ENCODE results near the gene SPEM3.

SPEM3 gene

DNA sequence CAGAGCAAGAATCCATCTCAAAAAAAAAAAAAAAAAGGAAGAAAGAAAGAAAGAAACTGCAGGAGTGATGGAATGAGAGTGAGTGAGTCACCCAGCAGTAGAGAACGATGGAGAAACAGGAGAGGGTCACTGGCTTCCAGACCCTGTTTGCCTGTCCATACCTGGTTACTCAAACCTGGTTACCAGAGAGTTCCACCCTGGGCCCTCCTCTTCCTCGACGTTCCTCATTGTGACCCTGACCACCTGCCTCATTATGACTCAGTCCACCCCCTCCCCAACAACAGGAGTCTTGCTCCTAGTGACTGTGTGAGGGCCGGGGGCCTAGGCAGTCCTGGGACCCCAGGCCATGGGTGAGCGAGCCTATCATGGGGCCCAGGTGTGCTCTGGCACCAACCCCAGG, at the start of gene SPEM3:
Gene SPEM3, plus strand, starts transcription at position 301 of the 400 bp plus-strand sequence. Its CDS starts 46 bp downstream, at position 347.
- no peak for DNase-seq (ENCODE audit: low read depth)
- TF ChIP-seq, protein P1, sequence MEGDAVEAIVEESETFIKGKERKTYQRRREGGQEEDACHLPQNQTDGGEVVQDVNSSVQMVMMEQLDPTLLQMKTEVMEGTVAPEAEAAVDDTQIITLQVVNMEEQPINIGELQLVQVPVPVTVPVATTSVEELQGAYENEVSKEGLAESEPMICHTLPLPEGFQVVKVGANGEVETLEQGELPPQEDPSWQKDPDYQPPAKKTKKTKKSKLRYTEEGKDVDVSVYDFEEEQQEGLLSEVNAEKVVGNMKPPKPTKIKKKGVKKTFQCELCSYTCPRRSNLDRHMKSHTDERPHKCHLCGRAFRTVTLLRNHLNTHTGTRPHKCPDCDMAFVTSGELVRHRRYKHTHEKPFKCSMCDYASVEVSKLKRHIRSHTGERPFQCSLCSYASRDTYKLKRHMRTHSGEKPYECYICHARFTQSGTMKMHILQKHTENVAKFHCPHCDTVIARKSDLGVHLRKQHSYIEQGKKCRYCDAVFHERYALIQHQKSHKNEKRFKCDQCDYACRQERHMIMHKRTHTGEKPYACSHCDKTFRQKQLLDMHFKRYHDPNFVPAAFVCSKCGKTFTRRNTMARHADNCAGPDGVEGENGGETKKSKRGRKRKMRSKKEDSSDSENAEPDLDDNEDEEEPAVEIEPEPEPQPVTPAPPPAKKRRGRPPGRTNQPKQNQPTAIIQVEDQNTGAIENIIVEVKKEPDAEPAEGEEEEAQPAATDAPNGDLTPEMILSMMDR (IDR thresholded peaks at IDR 0.05; ENCODE audit: control insufficient read depth, extremely low read depth, insufficient read depth) = no peak
- no peak within 1 kb of the TSS for H3K4me3 ChIP-seq (ENCODE audit: low read depth, low read length)

DNA sequence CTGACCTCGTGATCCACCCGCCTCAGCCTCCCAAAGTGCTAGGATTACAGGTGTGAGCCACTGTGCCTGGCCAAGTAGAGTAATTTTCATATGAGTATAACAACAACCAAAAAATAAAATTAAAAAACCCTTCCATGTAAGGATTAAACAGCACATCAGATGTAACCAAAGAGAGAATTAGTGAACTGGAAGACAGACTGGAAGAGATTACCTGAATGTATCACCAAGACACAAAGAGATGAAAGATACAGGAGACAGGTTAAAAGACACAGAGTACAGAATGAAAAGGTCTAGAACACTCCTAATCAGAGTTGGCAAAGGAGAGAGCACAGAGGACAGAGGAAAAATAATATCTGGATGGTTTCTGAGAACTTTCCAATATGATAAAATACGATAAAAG, 49.5 kb upstream of the SPEM3 start:
- no peak for DNase-seq (ENCODE audit: low read depth)
- TF ChIP-seq, protein P1 (IDR thresholded peaks at IDR 0.05; ENCODE audit: control insufficient read depth, extremely low read depth, insufficient read depth) = no peak

DNA sequence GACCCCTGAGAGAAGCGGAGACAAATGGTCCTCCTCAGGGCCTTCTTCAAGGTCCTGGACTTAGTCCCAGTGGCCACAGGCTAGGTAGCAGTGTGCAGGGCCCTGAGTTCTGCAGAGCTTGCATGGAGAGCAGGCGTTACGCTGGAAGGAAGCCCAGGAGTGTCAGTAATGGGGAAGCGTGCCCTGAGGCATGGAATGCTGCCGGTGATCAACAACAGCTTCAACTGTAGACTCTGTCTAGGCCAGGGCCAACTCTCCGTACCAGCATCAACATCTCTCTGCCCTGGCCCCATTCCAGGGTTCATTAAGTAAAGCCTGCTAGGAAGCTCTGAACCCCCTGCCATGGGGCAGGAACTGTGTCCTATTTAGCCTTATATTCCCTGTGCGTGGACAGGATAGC, 48.3 kb upstream of the SPEM3 start:
- DNase-seq (ENCODE audit: low read depth) = peak; percentile 67
- peak overlapping the region; percentile 62 for H3K4me3 ChIP-seq (ENCODE audit: low read depth, low read length)
- TF ChIP-seq, protein P1 (IDR thresholded peaks at IDR 0.05; ENCODE audit: control insufficient read depth, extremely low read depth, insufficient read depth) = no peak

More for the DNA sequence above, 49.5 kb upstream of the SPEM3 start:
- no peak overlapping the region for H3K4me3 ChIP-seq (ENCODE audit: low read depth, low read length)

DNA sequence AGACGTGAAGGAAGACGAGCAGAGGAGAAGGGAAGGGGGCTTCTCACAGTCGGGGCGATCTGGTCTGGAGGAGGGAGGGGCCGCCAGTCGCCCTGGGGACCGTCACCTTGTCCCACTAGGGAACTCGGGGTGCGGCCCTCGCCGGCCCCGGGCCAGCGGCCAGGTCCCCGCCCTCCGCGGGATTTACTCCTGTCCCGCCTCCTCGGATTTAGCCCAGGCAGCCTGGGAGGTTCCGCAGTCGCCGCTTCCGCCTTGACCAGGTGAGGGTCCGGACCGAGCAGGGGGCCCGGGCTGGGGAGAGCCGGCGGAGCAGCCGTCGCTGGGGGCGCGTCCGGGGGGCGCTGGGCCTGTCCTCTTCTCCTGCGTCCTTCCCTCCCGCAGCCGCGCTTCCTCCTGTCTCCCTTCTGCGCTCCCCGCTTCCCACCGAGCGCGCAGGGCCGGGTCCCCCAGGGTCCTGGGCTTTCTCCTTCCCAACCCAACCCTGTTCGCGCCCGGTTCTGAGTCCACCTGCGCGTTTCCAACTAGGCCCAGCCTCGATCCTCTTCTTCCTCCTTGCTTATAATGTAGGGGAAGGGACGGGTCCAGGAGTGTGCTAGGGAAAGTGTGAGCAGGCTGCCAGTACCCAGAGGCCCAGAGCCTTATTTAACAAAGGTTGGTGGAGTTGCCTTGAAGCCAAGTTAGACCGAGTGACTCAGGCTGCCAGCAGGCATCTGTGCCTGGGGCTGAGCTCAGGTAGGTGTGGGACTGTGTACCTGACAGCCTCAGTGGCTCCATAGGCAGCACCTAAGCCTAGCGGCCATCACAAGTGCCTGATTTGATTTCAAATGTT, 47.6 kb upstream of the SPEM3 start, which contains the start of gene TNK1:
Gene TNK1, plus strand, starts transcription at position 235 of the 829 bp plus-strand sequence. CDS start 1,838 bp downstream, outside the sequence.
- H3K4me3 ChIP-seq (ENCODE audit: low read depth, low read length) = peak within 1 kb of the TSS; percentile 62
- TF ChIP-seq, protein P1 (IDR thresholded peaks at IDR 0.05; ENCODE audit: control insufficient read depth, extremely low read depth, insufficient read depth) = no peak
- DNase-seq (ENCODE audit: low read depth) = no peak

DNA sequence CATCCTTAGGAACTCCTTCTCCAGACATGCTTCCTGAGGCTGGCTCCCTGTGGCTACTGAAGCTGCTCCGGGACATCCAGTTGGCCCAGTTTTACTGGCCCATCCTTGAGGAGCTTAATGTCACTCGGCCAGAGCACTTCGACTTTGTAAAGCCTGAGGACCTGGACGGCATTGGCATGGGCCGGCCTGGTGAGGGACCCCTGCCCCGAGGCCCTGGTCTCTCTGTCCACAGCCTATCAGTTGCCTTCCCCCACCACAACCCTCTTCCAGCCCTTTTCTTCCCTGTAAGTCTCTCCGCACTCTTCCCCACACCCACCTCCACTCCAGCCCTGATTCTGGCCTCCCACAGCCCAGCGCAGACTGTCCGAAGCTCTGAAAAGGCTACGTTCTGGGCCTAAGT, 45.8 kb upstream of the SPEM3 start:
- no peak for DNase-seq (ENCODE audit: low read depth)
- H3K4me3 ChIP-seq (ENCODE audit: low read depth, low read length) = no peak overlapping the region
- TF ChIP-seq, protein P1 (IDR thresholded peaks at IDR 0.05; ENCODE audit: control insufficient read depth, extremely low read depth, insufficient read depth) = no peak

DNA sequence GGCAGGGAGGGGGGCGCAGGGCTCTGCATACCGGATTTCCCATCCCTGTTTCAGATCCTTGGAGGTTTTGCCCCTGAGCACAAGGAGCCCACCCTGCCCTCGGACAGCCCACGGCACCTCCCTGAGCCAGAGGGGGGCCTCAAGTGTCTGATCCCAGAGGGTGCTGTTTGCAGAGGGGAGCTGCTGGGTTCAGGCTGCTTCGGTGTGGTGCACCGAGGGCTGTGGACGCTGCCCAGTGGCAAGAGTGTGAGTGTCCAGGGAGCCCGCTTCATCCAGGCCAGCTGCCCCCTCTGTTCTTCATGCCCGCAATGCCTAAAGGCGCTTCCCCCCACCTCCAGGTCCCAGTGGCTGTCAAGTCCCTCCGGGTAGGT, 45.3 kb upstream of the SPEM3 start:
- no peak overlapping the region for H3K4me3 ChIP-seq (ENCODE audit: low read depth, low read length)
- DNase-seq (ENCODE audit: low read depth) = no peak
- TF ChIP-seq, protein P1 (IDR thresholded peaks at IDR 0.05; ENCODE audit: control insufficient read depth, extremely low read depth, insufficient read depth) = no peak

Measured in LNCaP clone FGC (cell line).